ENCODE results near the gene IMPA2.

Gene IMPA2

DNA sequence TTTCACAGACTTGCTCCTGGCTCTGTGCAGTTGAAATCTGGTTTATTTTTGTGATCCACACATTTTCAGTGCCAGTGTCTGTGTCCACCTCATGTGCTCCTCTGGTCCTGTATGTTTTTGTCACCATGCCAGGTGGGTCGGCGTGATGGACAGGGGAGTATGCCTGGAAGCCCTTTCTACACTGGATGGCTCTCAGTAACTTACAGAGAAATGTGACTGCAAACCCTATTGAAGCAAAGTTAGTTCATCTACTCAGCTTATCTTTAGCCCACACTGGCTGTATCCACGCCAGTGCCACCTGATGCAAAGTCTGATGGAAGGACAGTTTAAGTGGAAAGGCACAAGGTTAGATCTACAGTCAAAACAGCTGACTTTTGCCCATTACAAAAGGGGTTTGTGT, 4.3 kb downstream of the IMPA2 start:
- Histone ChIP-seq H3K27me3 (ENCODE audit: insufficient read depth, low read length) (no peaks in the 10 kb centered on the region), H3K4me3 (ENCODE audit: low read length) (no peak overlapping the region), H2AFZ (ENCODE audit: low read depth, low read length) (no peak overlapping the region), H3K9me3 (ENCODE audit: low read length) (no peaks in the 10 kb centered on the region), H3K36me3 (ENCODE audit: insufficient read depth, low read length) (peaks cover 2% of the 10 kb centered on the region), H3K4me1 (ENCODE audit: insufficient read depth, low read length) (peaks cover 12% of the 10 kb centered on the region)

DNA sequence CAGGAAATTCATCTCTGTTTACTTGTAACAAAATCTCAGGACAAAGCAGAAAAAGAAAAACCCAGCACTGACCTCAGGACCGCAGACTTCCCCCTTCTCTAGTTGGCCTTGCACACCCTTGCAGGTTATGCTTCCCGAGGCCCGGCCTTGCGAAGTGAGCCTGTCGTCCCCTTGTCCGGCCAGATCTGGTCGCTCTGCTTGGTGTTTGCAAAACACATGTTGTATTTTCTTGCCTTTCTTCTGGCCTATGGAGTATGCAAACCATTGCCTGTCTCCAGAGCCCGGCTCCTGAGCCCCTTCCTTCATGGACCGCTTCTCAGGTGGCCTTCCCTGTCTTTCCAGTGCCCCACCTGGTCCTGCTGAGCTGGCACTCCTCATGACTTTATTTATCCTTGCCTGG, 4.8 kb downstream of the IMPA2 start:
- H3K27me3 ChIP-seq (ENCODE audit: insufficient read depth, low read length): no peaks in the 10 kb centered on the region
- no peak overlapping the region for H2AFZ ChIP-seq (ENCODE audit: low read depth, low read length)
- no peaks in the 10 kb centered on the region for H3K9me3 ChIP-seq (ENCODE audit: low read length)

GRCh38 chr18:11987527-11987926, 6.2 kb downstream of the IMPA2 start:
- Histone ChIP-seq H3K36me3 (ENCODE audit: insufficient read depth, low read length) (peaks cover 2% of the 10 kb centered on the region), H3K4me1 (ENCODE audit: insufficient read depth, low read length) (peaks cover 12% of the 10 kb centered on the region), H2AFZ (ENCODE audit: low read depth, low read length) (no peak overlapping the region)

More for the DNA sequence above, 4.8 kb downstream of the IMPA2 start:
- peaks cover 12% of the 10 kb centered on the region for H3K4me1 ChIP-seq (ENCODE audit: insufficient read depth, low read length)
- H3K36me3 ChIP-seq (ENCODE audit: insufficient read depth, low read length): peaks cover 2% of the 10 kb centered on the region
- no peak overlapping the region for H3K4me3 ChIP-seq (ENCODE audit: low read length)

GRCh38 chr18:11989174-11989573, 7.9 kb downstream of the IMPA2 start:
- no peaks in the 10 kb centered on the region for H3K36me3 ChIP-seq (ENCODE audit: insufficient read depth, low read length)
- H3K9me3 ChIP-seq (ENCODE audit: low read length): no peaks in the 10 kb centered on the region
- H3K4me1 ChIP-seq (ENCODE audit: insufficient read depth, low read length): no peaks in the 10 kb centered on the region
- no peak overlapping the region for H2AFZ ChIP-seq (ENCODE audit: low read depth, low read length)
- H3K4me3 ChIP-seq (ENCODE audit: low read length): no peak overlapping the region
- H3K27me3 ChIP-seq (ENCODE audit: insufficient read depth, low read length): no peaks in the 10 kb centered on the region

More at GRCh38 chr18:11987527-11987926, 6.2 kb downstream of the IMPA2 start:
- H3K9me3 ChIP-seq (ENCODE audit: low read length): no peaks in the 10 kb centered on the region
- H3K4me3 ChIP-seq (ENCODE audit: low read length): no peak overlapping the region
- H3K27me3 ChIP-seq (ENCODE audit: insufficient read depth, low read length): no peaks in the 10 kb centered on the region

GRCh38 chr18:11989966-11990380, 8.7 kb downstream of the IMPA2 start:
- no peak overlapping the region for H3K4me3 ChIP-seq (ENCODE audit: low read length)
- H3K9me3 ChIP-seq (ENCODE audit: low read length): no peaks in the 10 kb centered on the region
- H2AFZ ChIP-seq (ENCODE audit: low read depth, low read length): no peak overlapping the region
- no peaks in the 10 kb centered on the region for H3K27me3 ChIP-seq (ENCODE audit: insufficient read depth, low read length)
- H3K36me3 ChIP-seq (ENCODE audit: insufficient read depth, low read length): no peaks in the 10 kb centered on the region
- H3K4me1 ChIP-seq (ENCODE audit: insufficient read depth, low read length): no peaks in the 10 kb centered on the region

- H3K4me3 ChIP-seq (ENCODE audit: low read length): no peak overlapping the region
- no peaks in the 10 kb centered on the region for H3K4me1 ChIP-seq (ENCODE audit: insufficient read depth, low read length)
- no peaks in the 10 kb centered on the region for H3K36me3 ChIP-seq (ENCODE audit: insufficient read depth, low read length)
- no peaks in the 10 kb centered on the region for H3K9me3 ChIP-seq (ENCODE audit: low read length)
- H2AFZ ChIP-seq (ENCODE audit: low read depth, low read length): no peak overlapping the region
- no peaks in the 10 kb centered on the region for H3K27me3 ChIP-seq (ENCODE audit: insufficient read depth, low read length)
Measured at GRCh38 chr18:11990539-11990938, 9.2 kb downstream of the IMPA2 start.

- Histone ChIP-seq H3K4me1 (ENCODE audit: insufficient read depth, low read length) (no peaks in the 10 kb centered on the region), H2AFZ (ENCODE audit: low read depth, low read length) (no peak overlapping the region), H3K36me3 (ENCODE audit: insufficient read depth, low read length) (no peaks in the 10 kb centered on the region), H3K27me3 (ENCODE audit: insufficient read depth, low read length) (no peaks in the 10 kb centered on the region), H3K9me3 (ENCODE audit: low read length) (no peaks in the 10 kb centered on the region), H3K4me3 (ENCODE audit: low read length) (no peak overlapping the region)
Measured at GRCh38 chr18:11991021-11991795, 9.9 kb downstream of the IMPA2 start.

GRCh38 chr18:11992096-11992790, 10.9 kb downstream of the IMPA2 start:
- Histone ChIP-seq H3K36me3 (ENCODE audit: insufficient read depth, low read length) (no peaks in the 10 kb centered on the region), H3K9me3 (ENCODE audit: low read length) (no peaks in the 10 kb centered on the region), H3K4me1 (ENCODE audit: insufficient read depth, low read length) (no peaks in the 10 kb centered on the region), H3K4me3 (ENCODE audit: low read length) (no peak overlapping the region), H2AFZ (ENCODE audit: low read depth, low read length) (no peak overlapping the region), H3K27me3 (ENCODE audit: insufficient read depth, low read length) (no peaks in the 10 kb centered on the region)

DNA sequence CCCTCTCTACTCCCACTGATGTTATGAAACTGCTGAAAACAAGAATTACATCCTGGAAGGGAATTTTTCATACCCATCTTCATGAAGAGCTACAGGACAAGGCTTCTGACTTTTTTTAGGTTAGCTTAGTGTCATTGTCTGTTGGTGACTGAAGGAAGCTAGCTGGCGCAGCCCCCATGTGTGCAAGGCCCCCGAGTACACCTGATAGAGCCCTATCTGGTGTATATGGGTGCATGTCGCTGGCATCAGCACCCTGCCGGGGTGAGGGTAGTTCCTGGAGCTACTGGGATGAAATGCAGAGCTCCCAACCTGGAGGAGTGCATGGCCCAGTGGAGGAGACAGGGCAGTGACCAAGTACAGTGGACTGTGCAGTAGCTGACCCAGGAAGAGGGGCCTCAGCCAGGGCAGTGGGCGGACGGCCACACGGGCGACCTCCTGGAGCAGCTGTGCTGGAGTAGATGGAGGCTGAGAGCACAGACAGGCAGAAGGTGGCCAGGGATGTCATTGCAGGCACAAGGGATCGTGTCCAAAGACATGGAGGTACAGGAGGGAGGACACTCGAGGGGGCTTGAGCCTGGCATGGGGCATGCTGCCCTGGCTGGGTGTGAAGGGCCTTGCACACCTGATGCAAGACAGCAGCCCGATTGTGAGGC, 12.1 kb downstream of the IMPA2 start:
- no peak overlapping the region for H2AFZ ChIP-seq (ENCODE audit: low read depth, low read length)

GRCh38 chr18:11994336-11994702, 13.0 kb downstream of the IMPA2 start:
- H2AFZ ChIP-seq (ENCODE audit: low read depth, low read length): no peak overlapping the region
- H3K9me3 ChIP-seq (ENCODE audit: low read length): no peaks in the 10 kb centered on the region
- H3K4me1 ChIP-seq (ENCODE audit: insufficient read depth, low read length): no peaks in the 10 kb centered on the region
- H3K27me3 ChIP-seq (ENCODE audit: insufficient read depth, low read length): no peaks in the 10 kb centered on the region
- peaks cover 3% of the 10 kb centered on the region for H3K36me3 ChIP-seq (ENCODE audit: insufficient read depth, low read length)
- no peak overlapping the region for H3K4me3 ChIP-seq (ENCODE audit: low read length)

More for the DNA sequence above, 12.1 kb downstream of the IMPA2 start:
- Histone ChIP-seq H3K4me3 (ENCODE audit: low read length) (no peak overlapping the region), H3K27me3 (ENCODE audit: insufficient read depth, low read length) (no peaks in the 10 kb centered on the region), H3K36me3 (ENCODE audit: insufficient read depth, low read length) (no peaks in the 10 kb centered on the region), H3K9me3 (ENCODE audit: low read length) (no peaks in the 10 kb centered on the region), H3K4me1 (ENCODE audit: insufficient read depth, low read length) (no peaks in the 10 kb centered on the region)

DNA sequence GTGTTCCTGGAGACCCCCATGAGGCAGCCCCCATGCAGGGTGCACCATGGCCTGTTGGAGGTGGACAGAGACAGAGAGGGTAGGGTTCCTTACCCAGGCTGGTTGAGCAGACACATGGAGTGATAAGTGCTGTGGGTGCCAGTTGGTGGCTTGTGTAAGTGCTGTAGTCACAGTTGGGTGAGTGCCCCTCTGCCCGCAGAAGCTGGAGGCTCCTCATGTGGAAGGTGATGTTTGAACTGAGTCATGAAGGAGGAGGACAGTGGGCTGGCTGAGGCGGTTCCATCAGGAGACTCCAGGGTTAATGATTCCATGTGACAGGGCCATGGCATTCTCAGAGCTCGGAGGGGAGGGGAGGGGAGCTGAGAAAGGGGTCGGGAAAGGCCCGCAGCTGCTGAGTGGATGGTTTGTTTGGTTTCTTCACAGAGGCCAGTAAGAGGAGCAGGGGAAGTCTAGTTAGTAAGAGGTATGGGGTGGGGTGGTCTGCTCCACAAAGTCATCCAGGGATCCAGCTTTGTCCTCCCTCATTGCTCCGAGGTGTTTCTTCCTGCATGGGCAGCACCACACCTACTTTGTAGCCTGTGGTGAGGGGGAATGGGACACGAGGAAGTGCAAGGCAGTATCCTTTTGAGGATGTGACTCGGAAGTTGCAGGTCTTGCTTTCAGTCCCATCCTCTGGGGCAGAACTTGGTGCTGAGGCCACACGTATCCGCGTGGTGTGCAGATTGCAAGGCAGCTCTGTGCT, 13.6 kb downstream of the IMPA2 start:
- Histone ChIP-seq H3K4me1 (ENCODE audit: insufficient read depth, low read length) (no peaks in the 10 kb centered on the region), H2AFZ (ENCODE audit: low read depth, low read length) (no peak overlapping the region), H3K9me3 (ENCODE audit: low read length) (no peaks in the 10 kb centered on the region), H3K4me3 (ENCODE audit: low read length) (no peak overlapping the region), H3K36me3 (ENCODE audit: insufficient read depth, low read length) (peaks cover 4% of the 10 kb centered on the region), H3K27me3 (ENCODE audit: insufficient read depth, low read length) (no peaks in the 10 kb centered on the region)

DNA sequence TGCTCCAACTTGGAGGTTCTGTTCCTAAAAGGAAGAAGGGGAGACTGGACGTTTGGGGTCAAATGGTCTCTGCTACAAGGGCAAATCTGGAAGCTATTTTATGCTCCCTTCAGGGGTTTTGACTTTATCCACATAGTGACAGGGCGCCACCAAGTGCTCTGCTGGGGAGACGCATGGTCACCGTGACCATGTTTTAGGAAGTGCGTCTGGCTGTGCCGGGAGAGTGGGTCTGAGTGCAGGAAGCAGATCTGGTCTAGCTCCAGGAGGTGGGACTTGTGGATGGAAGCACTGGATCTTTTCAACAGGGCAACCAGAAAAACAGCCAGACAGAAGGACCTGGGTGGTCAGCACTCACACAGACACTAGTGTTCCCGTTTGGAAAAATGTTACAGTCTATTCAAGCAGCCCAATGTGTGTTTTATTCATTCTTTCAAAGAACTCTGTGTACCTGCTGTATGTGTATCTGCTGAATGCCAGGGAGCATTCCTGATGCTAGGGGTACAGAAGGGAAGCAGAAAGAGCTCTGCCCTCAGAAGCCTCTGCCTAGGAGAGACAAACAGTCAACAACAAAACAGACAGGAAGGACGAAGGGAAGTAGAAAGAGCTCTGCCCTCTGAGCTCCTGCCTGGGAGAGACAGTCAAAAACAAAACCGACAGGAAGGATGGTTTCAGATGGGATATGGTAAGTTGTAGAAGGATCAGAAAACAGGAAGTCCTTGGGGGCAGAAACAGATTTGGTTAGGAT, 14.3 kb downstream of the IMPA2 start:
- Histone ChIP-seq H3K4me1 (ENCODE audit: insufficient read depth, low read length) (no peaks in the 10 kb centered on the region), H3K9me3 (ENCODE audit: low read length) (no peaks in the 10 kb centered on the region), H3K36me3 (ENCODE audit: insufficient read depth, low read length) (peaks cover 4% of the 10 kb centered on the region), H2AFZ (ENCODE audit: low read depth, low read length) (no peak overlapping the region), H3K27me3 (ENCODE audit: insufficient read depth, low read length) (no peaks in the 10 kb centered on the region), H3K4me3 (ENCODE audit: low read length) (no peak overlapping the region)

Data from neuron (in vitro differentiated cells).